Astrocyte (in vitro differentiated cells and primary cell): ENCODE measurements around the gene GADD45B.

Source experiments
- EZH2 ChIP-seq: IDR thresholded peaks from 2 replicates; pipeline ENCODE4 v1.6.1; 2012; ENCODE audit warnings: mild to moderate bottlenecking, low read length, inconsistent platforms; ENCODE audit not compliant: insufficient read depth
- TF ChIP-seq, protein P1 (sequence below): IDR thresholded peaks from 2 replicates; pipeline ENCODE4 v1.5.1; 2011; ENCODE audit warnings: low read depth, mild to moderate bottlenecking, inconsistent platforms, low read length, moderate library complexity; ENCODE audit not compliant: insufficient read depth

DNA sequence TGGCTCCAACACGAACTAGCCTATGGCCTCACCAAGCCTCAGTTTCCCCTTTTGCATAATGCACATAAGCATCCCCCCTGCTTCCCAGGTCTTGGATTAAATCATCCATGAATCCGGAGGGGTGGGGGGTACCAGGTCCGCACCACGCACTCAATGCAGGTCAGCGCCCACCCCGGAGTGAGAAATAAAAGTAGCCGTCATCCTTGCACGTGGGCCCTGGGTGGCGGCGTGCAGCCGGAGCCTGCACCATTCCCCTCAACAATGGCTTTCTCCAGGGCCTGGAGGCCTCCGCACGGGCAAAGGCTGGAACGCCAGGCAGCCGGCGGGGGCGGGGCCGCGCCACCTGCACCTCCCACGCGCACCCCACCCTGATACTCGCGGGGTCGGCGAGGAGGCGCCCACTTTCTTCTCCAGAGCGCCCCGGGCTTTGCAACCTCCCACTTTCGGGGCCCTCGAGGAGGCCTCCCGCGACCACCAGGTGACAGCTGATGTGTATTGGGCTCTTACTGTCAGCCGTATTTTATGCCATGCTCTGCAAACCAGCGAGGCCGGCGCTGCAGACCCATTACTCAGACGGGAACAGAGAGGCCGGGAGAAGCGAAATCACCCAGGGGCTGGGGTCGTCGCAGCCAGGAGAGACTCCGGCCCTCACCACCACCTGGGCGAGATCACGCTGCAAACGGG is 767 bp upstream of the GADD45B start:
- TF ChIP-seq, protein P1, sequence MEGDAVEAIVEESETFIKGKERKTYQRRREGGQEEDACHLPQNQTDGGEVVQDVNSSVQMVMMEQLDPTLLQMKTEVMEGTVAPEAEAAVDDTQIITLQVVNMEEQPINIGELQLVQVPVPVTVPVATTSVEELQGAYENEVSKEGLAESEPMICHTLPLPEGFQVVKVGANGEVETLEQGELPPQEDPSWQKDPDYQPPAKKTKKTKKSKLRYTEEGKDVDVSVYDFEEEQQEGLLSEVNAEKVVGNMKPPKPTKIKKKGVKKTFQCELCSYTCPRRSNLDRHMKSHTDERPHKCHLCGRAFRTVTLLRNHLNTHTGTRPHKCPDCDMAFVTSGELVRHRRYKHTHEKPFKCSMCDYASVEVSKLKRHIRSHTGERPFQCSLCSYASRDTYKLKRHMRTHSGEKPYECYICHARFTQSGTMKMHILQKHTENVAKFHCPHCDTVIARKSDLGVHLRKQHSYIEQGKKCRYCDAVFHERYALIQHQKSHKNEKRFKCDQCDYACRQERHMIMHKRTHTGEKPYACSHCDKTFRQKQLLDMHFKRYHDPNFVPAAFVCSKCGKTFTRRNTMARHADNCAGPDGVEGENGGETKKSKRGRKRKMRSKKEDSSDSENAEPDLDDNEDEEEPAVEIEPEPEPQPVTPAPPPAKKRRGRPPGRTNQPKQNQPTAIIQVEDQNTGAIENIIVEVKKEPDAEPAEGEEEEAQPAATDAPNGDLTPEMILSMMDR = no peak
- TF ChIP-seq EZH2 = no peak
